HCEC 1CT (cell line): ENCODE results near the gene ZNF433.
"Not testable (repeated sequence)": the region's sequence is repeated elsewhere in the genome, so short reads cannot be mapped to it uniquely, and the experiment has no call there.

ENCODE experiments used
- DNase-seq: peaks from one replicate; pipeline ENCODE4 v3.0.0-alpha.2; 2017

The ZNF433 gene

DNA sequence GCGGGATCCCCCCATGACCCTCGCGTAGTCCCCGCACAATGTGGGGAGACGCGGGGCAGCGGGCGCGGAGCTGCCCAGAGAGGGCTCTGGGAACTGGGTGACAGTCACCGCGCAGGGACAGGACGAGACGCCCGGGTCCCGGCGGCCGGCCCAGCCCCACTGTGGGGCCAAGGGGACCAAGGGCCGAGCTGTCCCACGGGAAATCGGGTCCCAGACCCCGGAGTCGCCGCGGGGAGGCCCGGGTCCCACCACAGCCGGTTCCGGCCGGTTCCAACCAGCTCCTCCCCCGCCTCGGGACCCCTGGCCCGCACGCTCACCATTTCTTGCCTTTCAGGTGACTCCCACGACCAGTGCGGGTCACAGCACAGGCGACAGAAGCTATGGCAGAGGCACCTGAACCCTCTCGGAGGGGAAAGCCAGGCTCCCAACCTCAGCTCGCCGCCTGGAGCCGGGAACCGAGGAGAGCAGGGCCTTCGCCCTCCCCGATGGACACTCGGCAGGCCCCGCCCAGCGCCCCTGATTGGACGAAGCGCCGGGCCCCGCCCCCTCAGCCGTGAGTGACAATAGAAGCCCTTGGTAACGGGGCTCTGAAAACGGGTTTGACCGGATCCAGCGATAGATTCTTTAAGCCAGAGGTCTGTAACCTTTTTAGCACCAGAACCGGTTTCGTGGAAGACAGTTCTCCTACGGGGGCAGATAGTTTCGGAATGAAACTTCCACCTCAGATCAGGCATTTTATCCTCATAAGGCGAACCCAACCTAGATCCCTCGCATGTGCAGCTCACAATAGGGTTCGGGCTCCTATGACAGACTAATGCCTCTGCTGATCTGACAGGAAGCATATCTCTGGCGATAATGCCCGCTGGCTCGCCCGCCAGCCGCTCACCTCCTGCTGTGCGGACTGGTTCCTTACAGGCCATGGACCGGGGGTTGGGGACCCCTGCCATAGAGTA is at the start of gene ZNF433:
TSS of gene ZNF433 (minus strand) at position 460 of the 953 bp plus-strand sequence. CDS start at position 320, 140 bp downstream.
- DNase-seq: peak; percentile 80

DNA sequence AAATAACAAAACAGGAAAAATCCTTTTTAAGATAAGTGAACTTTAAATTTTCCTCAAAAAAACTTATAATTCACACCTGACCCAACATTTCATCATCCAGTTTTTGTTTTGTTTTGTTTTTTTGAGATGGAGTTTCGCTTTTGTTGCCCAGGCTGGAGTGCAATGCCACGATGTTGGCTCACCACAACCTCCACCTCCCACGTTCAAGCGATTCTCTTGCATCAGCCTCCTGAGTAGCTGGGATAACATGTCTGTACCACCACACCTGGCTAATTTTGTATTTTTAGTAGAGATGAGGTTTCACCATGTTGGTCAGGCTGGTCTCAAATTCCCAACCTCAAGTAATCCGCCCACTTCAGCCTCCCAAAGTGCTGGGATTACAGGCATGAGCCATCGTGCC is 47.9 kb upstream of the ZNF433 start:
- not testable (repeated sequence) for DNase-seq

DNA sequence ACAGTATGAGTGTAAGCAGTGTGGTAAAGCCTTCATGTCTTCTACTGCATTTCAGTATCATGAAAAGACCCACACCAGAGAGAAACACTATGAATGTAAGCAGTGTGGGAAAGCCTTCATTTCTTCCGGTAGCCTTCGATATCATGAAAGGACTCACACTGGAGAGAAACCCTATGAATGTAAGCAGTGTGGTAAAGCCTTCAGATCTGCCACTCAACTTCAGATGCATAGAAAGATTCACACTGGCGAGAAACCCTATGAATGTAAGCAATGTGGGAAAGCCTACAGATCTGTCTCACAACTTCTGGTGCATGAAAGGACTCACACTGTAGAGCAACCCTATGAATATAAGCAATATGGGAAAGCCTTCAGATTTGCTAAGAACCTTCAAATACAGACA is 41.9 kb upstream of the ZNF433 start:
- no peak for DNase-seq

DNA sequence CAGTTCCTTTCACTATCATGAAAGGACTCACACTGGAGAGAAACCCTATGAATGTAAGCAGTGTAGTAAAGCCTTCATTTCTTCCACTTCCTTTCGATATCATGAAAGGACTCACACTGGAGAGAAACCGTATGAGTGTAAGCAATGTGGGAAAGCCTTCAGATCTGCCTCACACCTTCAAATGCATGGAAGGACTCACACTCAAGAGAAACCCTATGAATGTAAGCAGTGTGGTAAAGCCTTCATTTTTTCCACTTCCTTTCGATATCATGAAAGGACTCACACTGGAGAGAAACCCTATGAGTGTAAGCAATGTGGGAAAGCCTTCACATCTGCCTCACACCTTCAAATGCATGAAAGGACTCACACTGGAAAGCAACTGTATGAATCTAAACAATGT is 40.9 kb upstream of the ZNF433 start:
- not testable (repeated sequence) for DNase-seq

DNA sequence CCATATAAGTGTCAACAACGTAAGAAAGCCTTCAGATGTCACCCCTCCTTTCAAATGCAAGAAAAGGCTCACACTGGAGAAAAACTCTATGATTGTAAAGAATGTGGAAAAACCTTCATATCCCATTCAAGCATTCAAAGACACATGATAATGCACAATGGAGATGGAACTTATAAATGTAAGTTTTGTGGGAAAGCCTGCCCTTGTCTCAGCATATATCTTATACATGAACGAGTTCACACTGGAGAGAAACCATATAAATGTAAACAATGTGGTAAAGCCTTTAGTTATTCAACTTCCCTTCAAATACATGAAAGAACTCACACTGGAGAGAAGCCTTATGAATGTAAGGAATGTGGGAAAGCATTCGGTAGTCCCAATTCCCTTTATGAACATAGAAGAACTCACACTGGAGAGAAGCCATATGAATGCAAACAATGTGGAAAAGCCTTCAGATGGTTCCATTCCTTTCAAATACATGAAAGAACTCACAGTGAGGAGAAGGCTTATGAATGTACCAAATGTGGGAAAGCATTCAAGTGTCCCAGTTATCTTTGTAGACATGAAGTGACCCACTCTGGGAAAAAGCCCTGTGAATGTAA is 40.2 kb upstream of the ZNF433 start:
- no peak for DNase-seq

DNA sequence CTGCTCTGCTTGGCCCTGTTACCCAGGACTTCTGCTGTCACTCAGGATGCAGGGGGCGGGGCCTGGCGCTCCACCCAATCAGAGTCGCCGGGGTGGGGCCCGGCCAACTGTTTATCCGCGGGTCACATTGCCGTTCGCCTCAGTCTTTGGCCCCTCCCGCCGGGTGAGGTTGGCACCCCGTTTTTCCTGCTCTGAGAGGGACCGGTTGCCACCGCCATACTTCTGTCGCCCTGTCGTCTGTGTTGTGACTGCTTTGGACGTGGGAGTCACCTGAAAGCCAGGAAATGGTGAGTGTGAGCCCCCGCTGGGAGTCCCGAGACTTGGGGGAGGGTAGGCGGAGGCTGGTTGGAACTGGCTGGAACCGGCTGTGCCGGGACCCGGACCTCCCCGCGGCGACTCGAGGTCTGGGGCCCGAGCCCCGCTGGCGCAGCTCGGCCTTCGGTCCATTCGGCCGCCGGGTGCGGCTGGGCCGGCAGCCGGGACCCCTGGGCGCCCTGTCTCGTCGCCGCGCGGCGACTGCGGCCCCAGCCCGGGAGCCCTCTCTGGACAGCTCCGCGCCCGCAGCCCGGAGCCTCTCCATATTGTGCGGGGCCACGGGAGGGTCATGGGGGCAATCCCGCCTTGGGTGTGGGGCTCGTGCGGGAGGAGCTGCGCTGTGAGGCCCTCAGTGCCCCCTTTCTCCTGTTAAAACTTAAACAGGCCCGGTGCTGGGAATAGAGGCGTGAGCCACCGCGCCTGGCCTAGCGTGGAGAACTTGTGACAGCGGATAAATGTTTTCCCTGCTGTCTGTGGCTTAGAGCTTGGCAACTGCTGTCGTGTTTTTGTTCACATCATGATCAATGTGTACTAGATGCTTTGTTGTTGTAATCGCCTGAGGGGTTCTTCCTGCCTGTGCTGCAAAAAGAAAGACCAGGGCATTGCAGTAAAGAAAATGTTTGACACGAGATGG is 29.4 kb upstream of the ZNF433 start, which contains the start of gene ZNF844:
TSS of gene ZNF844 (plus strand) at position 142 of the 949 bp plus-strand sequence. CDS start at position 285, 143 bp downstream.
- peak; percentile 9 for DNase-seq

DNA sequence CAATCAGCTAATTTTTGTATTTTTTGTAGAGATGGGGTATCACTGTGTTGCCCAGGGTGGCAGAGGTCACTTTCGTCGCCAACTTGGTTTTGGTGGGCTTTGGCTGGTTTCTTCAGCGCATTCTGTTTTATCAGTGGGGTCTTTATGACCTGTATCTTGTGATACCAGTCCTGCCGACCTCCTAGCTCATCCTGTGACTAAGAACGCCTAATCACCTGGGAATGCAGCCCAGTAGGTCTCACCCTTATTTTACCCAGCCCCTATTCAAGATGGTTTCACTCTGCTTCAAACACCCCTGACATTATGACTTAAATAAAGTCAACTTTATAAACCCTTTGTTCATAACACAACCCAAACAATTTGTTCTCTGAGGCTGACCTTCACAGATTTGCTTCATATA is 20.3 kb upstream of the ZNF433 start:
- DNase-seq: no peak

DNA sequence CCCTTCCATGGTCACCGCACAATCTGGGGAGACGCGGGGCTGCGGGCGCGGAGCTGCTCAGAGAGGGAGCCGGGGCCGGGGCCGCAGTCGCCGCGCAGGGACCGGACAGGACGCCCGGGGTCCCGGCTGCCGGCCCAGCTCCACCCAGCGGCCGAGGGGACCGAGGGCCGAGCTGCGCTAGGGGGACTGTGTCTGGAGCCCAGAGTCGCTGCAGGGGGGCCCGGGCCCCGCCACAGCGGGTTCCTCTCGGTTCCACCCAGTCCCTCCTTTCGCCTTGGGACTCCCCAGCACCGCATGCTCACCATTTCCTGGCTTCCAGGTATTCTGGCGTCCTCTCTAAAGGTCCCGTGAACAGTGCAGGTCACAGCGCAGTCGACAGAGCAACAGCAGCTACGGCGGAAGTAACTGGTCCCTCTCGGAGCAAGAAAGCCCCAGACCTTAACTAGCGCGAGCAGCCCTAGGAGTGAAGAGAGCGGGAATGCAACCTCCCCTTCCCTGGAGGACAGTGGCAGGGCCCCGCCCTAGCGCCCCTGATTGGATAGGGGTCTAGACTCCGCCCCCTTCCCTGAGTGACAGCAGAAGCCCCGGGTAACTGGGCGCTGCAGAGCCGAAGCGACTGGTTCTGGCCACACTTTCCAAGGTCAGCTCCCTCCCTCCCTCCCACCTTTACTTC is 17.2 kb upstream of the ZNF433 start, which contains the start of gene ZNF878:
TSS of gene ZNF878 (minus strand) at position 465 of the 673 bp plus-strand sequence. CDS start at position 305, 160 bp downstream.
- DNase-seq: peak; percentile 51

DNA sequence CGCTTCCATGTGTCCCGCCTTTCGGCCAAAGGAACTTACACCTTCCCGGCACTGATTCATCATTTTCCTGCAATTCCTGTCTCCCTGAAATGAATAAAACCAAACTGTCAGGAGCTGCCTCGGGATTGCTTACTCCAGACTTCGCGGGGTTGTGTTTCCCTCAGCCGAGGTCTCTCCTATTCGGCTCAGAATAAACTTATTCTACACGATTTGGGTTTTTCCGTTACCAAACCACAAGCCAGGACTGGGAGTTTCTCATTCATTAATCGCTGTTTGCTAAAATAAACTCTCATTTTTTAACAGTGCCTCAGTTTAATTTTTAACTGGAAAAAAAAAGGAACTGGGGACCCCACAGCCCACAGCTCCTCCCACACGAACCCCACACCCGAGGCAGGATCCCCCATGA is 16.6 kb upstream of the ZNF433 start:
- DNase-seq: no peak

DNA sequence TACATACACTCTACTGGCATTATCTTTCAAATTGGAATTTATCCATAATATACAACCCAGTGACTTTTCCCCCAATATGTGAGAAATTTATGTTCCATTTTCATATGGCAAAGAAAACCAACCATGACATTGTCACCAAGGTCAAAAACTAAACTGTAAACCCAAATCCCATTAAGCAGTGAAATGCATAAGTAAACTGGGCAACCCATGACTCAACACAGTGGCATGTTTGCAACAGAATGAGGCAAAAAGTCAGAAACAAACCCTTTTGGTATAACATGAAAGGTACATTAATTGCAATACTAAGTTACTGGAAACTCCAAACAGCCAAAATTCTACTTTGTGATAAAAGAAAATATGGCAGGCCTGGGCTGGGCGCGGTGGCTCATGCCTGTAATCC is 12.4 kb upstream of the ZNF433 start:
- DNase-seq: no peak

DNA sequence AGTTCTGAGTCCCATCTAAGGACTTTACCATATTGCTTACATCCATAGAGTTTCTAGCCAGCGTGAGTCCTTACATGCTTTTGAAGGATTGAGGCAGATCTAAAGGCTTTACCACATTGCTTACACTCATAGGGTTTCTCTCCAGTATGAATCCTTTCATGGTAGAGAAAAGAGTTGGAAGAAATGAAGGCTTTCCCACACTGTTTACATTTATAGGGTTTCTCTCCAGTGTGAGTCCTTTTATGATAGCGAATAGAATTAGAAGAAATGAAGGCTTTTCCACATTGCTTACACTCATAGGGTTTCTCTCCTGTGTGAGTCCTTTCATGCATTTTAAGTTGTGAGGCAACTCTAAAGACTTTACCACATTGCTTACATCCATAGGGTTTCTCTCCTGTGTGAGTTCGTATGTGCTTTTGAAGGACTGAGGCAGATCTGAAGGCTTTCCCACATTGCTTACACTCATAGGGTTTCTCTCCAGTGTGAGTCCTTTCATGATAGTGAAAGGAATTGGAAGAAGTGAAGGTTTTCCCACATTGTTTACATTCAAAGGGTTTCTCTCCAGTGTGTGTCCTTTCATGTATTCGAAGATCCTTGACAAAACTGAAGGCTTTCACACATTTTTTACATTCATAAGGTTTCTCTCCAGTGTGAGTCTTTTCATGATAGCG is 8.4 kb upstream of the ZNF433 start:
- DNase-seq: no peak

DNA sequence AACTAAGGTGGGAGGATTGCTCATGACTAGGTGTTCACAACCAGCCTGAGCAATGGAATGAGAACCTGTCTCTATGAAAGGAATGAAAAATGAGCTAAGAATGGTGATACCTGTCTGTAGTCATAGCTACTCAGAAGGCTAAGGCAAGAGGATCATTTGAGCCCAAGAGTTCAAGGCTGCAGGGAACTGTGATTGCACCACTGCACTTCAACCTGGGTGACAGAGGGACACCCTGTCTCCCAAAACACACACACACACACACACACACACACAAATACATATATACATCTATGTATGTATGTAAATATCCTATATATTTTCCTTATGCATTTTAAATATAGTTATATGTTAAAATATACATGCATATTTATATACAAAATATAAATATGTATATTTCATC is 7.4 kb upstream of the ZNF433 start:
- DNase-seq: no peak

DNA sequence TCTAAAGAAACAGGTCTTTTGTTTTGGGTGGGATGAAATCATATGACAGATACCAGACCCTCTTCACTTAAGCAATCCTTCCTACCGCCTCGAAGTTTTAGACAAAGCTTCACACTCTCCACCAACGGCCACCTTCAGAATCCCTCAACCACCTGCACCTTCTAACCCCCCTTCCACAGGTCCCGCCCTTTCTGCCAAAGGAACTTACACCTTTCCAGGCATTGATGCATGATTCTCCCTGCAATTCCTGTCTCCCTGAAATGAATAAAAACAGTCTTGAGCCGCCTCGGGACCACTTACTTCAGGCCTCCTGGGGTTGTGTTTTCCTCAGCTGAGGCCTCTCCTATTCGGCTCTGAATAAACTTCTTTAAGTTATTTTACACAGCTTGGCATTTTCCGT is 859 bp downstream of the ZNF433 start:
- DNase-seq: no peak

DNA sequence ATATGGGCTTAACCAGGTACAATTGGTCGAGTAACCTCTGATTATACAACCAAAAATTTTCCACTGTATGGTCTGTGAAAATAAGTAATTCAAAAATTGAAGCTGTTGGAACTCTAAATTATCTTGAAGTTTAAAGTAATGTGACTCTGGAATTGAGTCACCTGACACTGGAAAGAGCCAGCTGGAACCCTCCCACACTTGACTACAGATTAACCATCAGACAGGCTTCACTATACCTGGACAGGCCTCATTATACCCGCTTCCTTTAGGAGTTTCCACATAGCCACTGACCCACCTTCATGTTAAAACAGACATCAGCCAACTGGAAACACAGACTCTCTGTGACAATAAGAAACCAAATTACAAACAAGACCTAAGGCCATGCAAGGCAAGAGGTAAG is 1.3 kb downstream of the ZNF433 start:
- DNase-seq: no peak

DNA sequence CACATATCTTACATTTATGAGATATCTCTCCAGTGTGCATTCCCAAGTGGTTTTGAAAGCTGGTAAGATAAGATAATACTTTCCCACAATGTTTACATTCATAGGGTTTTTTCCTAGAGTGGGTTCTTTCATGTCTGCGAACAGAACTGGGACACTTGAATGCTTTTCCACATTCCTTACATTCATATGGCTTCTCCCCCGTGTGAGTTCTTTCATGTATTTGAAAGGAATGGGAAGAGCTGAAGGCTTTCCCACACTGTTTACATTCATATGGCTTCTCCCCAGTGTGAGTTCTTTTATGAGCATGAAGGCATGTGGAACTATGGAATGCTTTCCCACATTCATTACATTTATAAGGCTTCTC is 19.7 kb downstream of the ZNF433 start:
- DNase-seq: no peak

DNA sequence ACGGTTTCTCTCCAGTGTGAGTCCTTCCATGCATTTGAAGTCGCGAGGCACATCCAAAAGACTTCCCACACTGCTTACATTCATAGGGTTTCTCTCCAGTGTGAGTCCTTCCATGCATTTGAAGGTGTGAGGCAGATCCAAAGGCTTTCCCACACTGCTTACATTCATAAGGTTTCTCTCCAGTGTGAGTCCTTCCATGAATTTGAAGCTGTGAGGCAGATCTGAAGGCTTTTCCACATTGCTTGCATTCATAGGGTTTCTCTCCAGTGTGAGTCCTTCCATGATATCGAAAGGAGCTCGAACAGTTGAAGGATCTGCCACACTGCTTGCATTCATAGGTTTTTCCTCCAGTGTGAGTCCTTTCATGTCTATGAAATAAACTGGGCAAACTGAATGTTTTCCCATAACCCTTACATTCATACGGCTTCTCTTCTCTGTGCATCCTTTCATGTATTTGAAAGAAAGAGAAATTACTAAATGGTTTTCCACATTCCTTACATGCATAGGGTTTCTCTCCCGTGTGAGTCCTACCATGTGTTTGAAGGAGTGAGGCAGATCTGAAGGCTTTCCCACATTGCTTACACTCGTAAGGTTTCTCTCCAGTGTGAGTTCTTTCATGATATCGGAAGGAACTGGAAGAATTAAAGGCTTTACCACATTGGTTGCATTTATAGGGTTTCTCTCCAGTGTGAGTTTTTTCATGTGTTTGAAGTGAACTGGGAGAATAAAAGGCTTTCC is 20.3 kb downstream of the ZNF433 start:
- no peak for DNase-seq

DNA sequence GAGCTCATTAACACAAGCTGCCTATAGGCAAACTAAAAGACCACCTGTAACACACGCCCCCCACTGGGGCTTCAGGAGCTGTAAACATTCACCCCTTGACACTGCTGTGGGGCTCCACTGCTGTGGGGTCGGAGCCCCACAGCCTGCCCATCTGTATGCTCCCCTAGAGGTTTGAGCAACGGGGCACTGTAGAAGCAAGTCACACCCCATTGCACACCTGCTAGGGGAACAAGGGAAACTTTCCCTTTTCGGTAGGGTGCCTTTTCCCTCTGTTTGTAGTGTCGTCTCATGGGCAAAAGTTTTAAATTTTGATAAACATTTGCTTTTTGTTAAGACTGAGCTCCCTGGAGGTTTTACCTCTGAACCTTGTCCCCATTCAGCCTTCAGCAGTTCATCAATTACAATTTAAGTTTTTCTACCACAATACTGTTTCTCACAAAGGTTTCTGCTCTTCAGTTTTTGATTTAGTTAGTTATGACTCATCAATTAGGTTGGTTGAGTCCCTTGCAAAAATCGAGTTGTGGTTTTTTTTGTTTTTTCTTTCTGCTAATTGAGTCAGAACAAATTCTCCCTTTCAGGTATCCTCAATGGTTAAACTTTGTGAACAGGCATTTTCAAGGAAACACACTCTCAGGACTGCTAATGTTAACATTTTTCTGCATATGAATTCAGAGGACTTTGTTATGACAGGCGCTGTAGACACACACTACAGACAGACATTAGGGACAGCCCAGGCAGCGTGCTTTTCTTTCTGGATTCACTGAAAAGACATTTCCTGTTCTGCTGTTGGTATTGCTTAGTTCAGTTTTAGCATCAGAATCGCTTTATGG is 35.1 kb downstream of the ZNF433 start:
- DNase-seq: no peak

DNA sequence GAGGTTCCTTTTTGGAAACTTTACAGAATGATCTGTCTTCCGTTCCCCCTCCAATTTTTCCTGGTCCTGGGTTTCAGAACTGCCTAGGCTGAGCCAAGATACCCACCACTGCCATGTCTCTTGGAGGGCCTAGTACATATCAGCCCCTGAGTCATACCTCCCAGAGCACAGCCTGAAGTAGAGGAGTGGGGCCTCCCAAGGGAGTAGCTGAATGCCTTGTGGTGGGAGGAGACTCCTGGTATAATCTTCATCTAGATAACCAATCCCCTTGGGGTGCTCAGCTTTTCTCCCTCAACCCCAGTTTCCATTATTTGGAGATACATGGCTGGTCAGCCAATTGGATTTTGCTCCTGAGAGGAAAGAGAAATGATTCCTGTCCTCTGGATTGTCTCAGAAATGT is 40.3 kb downstream of the ZNF433 start:
- no peak for DNase-seq

DNA sequence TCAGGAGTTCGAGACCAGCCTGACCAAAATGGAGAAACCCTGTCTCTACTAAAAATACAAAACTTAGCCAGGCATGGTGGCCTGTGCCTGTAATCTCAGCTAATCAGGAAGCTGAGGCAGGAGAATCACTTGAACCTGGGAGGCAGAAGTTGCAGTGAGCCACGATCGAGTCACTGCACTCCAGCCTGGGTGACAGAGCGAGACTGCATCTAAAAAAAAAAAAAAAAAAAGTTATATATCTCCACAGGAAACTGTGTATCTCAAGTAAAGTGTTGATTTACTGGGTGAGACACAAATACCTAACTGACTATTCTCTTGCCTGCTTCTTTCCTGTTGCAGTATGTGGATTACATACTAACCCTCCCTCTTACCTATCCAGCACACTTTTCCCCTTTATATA is 43.6 kb downstream of the ZNF433 start:
- DNase-seq: not testable (repeated sequence)

DNA sequence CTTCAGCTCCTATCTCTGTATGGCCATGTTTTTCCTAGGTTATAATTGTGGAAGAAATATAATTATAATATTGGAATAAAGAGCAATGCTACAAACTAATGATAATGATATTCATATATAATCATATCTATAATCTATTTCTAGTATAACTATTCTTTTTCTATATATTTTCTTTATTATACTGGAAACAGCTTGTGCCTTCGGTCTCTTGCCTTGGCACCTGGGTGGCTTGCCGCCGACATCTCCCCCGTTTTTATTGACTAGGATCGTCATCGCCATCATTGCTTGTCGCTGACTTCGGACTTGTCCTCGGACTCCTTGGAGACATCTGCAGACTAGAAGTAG is 46.4 kb downstream of the ZNF433 start:
- DNase-seq: no peak
